ENCODE data around the gene MACROD2.

DNA sequence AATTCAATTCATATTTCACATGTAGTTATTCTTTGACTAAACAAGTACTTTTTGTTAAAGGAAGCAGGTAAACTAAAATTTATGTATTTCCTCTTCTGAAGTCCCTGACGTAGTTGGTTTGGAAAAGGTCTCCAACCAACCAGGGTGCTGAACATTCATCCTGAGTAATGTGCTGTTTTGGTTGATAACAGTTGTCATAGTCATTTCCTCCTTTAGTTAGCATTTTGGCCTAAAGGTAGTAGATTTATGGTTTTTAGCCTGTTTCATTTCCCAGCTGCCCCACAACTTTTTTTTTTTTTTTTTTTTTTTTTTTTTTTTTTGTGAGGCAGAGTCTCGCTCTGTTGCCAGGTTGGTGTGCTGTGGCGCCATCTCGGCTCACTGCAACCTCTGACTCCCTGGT, 724.9 kb downstream of the MACROD2 start:
- TF ChIP-seq, protein P1, sequence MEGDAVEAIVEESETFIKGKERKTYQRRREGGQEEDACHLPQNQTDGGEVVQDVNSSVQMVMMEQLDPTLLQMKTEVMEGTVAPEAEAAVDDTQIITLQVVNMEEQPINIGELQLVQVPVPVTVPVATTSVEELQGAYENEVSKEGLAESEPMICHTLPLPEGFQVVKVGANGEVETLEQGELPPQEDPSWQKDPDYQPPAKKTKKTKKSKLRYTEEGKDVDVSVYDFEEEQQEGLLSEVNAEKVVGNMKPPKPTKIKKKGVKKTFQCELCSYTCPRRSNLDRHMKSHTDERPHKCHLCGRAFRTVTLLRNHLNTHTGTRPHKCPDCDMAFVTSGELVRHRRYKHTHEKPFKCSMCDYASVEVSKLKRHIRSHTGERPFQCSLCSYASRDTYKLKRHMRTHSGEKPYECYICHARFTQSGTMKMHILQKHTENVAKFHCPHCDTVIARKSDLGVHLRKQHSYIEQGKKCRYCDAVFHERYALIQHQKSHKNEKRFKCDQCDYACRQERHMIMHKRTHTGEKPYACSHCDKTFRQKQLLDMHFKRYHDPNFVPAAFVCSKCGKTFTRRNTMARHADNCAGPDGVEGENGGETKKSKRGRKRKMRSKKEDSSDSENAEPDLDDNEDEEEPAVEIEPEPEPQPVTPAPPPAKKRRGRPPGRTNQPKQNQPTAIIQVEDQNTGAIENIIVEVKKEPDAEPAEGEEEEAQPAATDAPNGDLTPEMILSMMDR (conservative IDR thresholded peaks at IDR 0.05; ENCODE audit: low read depth, low read length), result no peak
- TF ChIP-seq EZH2 (IDR thresholded peaks at IDR 0.05; ENCODE audit: borderline replicate concordance, low read depth, low read length, poor library complexity, severe bottlenecking), result no peak
